A673 (cell line): ENCODE results near the gene TJP1.
"Not testable (repeated sequence)": the region's sequence is repeated elsewhere in the genome, so short reads cannot be mapped to it uniquely, and the experiment has no call there.

ENCODE experiments used
- CTCF ChIP-seq: fragments of 300-800, 200-600 bp; sonication (generic); conservative IDR thresholded peaks from 2 replicates; pipeline ENCODE4 v1.5.1; 2017; ENCODE audit warnings: low read depth, mild to moderate bottlenecking, antibody characterized with exemption, low read length, moderate library complexity, mixed read lengths
- EZH2 ChIP-seq: fragments of 200-600 bp; sonication (generic); IDR thresholded peaks from 2 replicates; pipeline ENCODE4 v1.6.1; 2017; ENCODE audit warnings: borderline replicate concordance, low read depth, mild to moderate bottlenecking, mixed read lengths, antibody characterized with exemption, low read length; ENCODE audit not compliant: poor library complexity, severe bottlenecking

GRCh38 chr15:29730471-29730870 lies 91.8 kb downstream of the TJP1 start:
- not testable (repeated sequence) for TF ChIP-seq EZH2, CTCF
